ENCODE measurements around the gene PSMG3. TPM values are rescaled to one million over a fixed set of nuclear protein-coding genes. Genes with fewer than 3 reads are reported as not detected.

PSMG3 gene
- total RNA-seq, 1 experiment from 2014 or later, result 63.0 TPM

- Histone ChIP-seq H2BK15ac (ENCODE audit: low read depth, low read length) (no peak overlapping the region), H3K23ac (ENCODE audit: insufficient read length, low read depth, low read length) (no peak overlapping the region), H3K4ac (ENCODE audit: low read depth, low read length) (no peak overlapping the region), H4K5ac (ENCODE audit: insufficient read length, low read depth, low read length) (no peak overlapping the region), H3K56ac (ENCODE audit: insufficient read length, low read depth, low read length) (no peak overlapping the region), H3K27ac (ENCODE audit: insufficient read length, low read depth, low read length) (no peak overlapping the region), H2AK5ac (ENCODE audit: insufficient read length, low read length) (no peak overlapping the region), H2AFZ (ENCODE audit: low read length) (no peak overlapping the region), H2BK12ac (ENCODE audit: insufficient read length, low read depth, low read length) (no peak overlapping the region), H3T11ph (ENCODE audit: low read length) (no peak overlapping the region), H4K8ac (replicated peaks; ENCODE audit: insufficient read length, low read depth, low read length) (no peak overlapping the region), H4K20me1 (ENCODE audit: control insufficient read depth, insufficient read depth, insufficient read length) (no peaks in the 10 kb centered on the region), H3K14ac (ENCODE audit: insufficient read depth, low read length) (no peak overlapping the region), H3K9ac (ENCODE audit: extremely low read depth, insufficient read length, low read length) (no peak overlapping the region), H3K79me1 (ENCODE audit: insufficient read depth, low read depth, low read length, poor library complexity, severe bottlenecking) (no peaks in the 10 kb centered on the region), H3K4me1 (ENCODE audit: insufficient read depth, low read length) (peaks cover 3% of the 10 kb centered on the region; the same call in 1 of the 2 replicates), H3K79me2 (ENCODE audit: insufficient read depth, low read length) (peaks cover 7% of the 10 kb centered on the region; the same call in 1 of the 2 replicates), H2BK120ac (ENCODE audit: low read depth, low read length, poor library complexity, severe bottlenecking) (no peak overlapping the region), H4K91ac (ENCODE audit: insufficient read length, low read depth, low read length) (no peak overlapping the region), H3K18ac (ENCODE audit: insufficient read length, low read depth, low read length) (no peak overlapping the region), H3K9me3 (ENCODE audit: control insufficient read depth, low read depth, low read length) (no peaks in the 10 kb centered on the region), H3K23me2 (ENCODE audit: insufficient read length, low read depth, low read length, poor library complexity, severe bottlenecking) (peaks cover 4% of the 10 kb centered on the region), H2BK5ac (ENCODE audit: insufficient read length, low read length) (no peak overlapping the region), H3K4me2 (ENCODE audit: insufficient read depth, insufficient read length, low read length) (no peak overlapping the region), H3K27me3 (ENCODE audit: insufficient read depth, low read length) (no peaks in the 10 kb centered on the region), H2BK20ac (ENCODE audit: low read depth, low read length, poor library complexity, severe bottlenecking) (no peak overlapping the region)
- Mint-ChIP-seq H3K36me3 (ENCODE audit: insufficient read depth in 1 of 3, low read depth in 3 of 3) (no peaks in the 10 kb centered on the region), H3K4me3 (peak overlapping the region; percentile 60 to 80), H3K27me3 (ENCODE audit: low read depth) (peaks cover 2% of the 10 kb centered on the region; the same call in 1 of the 2 replicates), H3K4me1 (peaks cover 26% of the 10 kb centered on the region in 2 experiments), H3K27ac (no peak overlapping the region), H3K9me3 (no peaks in the 10 kb centered on the region)
- WGBS (ENCODE audit: extremely low coverage, insufficient read length, low lambda C conversion rate), result no CpG with 5 or more reads among the region's 21 CpGs
- TF ChIP-seq CTCF (conservative IDR thresholded peaks at IDR 0.05), result no peak
- no peak for DNase-seq
Observed at GRCh38 chr7:1529383-1530116, 40.3 kb downstream of the PSMG3 start.

All from H9 (cell line).